GM12891 (cell line): Measurements from ENCODE around the gene PSMG2.

ENCODE experiments used
- POLR2A ChIP-seq: IDR thresholded peaks from 2 replicates; pipeline ENCODE4 v1.6.1; 2011; ENCODE audit warnings: low read depth, low read length, control low read depth
- POLR2AphosphoS5 ChIP-seq: IDR thresholded peaks from 2 replicates; pipeline ENCODE4 v1.6.1; 2011; ENCODE audit warnings: low read depth, low read length, control low read depth
- TAF1 ChIP-seq: IDR thresholded peaks from 2 replicates; pipeline ENCODE4 v1.6.1; 2011; ENCODE audit warnings: low read depth, low read length, control low read depth

GRCh38 chr18:12721495-12722275 is 18.8 kb downstream of the PSMG2 start:
- no peak for TF ChIP-seq POLR2AphosphoS5
- TF ChIP-seq POLR2A = no peak
- TF ChIP-seq TAF1 = no peak
